ENCODE data around the gene RNF17.
"Not testable (repeated sequence)": the region's sequence is repeated elsewhere in the genome, so short reads cannot be mapped to it uniquely, and the experiment has no call there.

The RNF17 gene

DNA sequence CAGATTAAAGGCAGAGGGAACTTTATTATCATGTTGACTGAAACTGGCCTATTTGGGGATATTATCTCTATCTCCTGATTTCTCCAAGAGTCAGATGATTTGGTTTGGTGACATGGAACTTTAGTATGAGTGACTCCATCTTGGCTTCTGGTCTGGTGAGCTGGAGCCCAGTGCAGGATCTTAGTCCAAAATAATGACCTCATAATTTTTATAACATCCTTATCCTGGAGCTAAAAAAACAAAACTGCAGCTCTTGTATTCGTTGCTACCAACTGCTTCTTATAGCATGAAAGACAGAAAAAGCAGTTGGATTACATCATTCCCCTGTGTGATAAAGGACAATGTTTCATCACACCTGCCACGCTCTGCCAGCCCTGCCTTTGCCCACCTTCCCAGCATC is 39.3 kb upstream of the RNF17 start:
- TF ChIP-seq GABPA (IDR thresholded peaks at IDR 0.05; ENCODE audit: low read depth) (no peak), POLR2AphosphoS5 (IDR thresholded peaks at IDR 0.05; ENCODE audit: low read depth) (no peak), SPI1 (IDR thresholded peaks at IDR 0.05; ENCODE audit: borderline replicate concordance, low read depth) (no peak)
- TF ChIP-seq, protein P1, sequence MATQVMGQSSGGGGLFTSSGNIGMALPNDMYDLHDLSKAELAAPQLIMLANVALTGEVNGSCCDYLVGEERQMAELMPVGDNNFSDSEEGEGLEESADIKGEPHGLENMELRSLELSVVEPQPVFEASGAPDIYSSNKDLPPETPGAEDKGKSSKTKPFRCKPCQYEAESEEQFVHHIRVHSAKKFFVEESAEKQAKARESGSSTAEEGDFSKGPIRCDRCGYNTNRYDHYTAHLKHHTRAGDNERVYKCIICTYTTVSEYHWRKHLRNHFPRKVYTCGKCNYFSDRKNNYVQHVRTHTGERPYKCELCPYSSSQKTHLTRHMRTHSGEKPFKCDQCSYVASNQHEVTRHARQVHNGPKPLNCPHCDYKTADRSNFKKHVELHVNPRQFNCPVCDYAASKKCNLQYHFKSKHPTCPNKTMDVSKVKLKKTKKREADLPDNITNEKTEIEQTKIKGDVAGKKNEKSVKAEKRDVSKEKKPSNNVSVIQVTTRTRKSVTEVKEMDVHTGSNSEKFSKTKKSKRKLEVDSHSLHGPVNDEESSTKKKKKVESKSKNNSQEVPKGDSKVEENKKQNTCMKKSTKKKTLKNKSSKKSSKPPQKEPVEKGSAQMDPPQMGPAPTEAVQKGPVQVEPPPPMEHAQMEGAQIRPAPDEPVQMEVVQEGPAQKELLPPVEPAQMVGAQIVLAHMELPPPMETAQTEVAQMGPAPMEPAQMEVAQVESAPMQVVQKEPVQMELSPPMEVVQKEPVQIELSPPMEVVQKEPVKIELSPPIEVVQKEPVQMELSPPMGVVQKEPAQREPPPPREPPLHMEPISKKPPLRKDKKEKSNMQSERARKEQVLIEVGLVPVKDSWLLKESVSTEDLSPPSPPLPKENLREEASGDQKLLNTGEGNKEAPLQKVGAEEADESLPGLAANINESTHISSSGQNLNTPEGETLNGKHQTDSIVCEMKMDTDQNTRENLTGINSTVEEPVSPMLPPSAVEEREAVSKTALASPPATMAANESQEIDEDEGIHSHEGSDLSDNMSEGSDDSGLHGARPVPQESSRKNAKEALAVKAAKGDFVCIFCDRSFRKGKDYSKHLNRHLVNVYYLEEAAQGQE (IDR thresholded peaks at IDR 0.05; ENCODE audit: insufficient replicate concordance, low read depth) = no peak
- TF ChIP-seq, protein P2, sequence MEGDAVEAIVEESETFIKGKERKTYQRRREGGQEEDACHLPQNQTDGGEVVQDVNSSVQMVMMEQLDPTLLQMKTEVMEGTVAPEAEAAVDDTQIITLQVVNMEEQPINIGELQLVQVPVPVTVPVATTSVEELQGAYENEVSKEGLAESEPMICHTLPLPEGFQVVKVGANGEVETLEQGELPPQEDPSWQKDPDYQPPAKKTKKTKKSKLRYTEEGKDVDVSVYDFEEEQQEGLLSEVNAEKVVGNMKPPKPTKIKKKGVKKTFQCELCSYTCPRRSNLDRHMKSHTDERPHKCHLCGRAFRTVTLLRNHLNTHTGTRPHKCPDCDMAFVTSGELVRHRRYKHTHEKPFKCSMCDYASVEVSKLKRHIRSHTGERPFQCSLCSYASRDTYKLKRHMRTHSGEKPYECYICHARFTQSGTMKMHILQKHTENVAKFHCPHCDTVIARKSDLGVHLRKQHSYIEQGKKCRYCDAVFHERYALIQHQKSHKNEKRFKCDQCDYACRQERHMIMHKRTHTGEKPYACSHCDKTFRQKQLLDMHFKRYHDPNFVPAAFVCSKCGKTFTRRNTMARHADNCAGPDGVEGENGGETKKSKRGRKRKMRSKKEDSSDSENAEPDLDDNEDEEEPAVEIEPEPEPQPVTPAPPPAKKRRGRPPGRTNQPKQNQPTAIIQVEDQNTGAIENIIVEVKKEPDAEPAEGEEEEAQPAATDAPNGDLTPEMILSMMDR (IDR thresholded peaks at IDR 0.05; ENCODE audit: insufficient read depth, low read length) = no peak
- peak in 1 of 2 experiments; percentile 61 for DNase-seq (ENCODE audit: low read depth in 1 of 2, low spot score in 1 of 2)
- Histone ChIP-seq H3K4me3 (replicated peaks; ENCODE audit: insufficient read depth, low read length) (no peak overlapping the region), H3K27me3 (ENCODE audit: insufficient read depth, poor library complexity, severe bottlenecking) (no peaks in the 10 kb centered on the region), H3K27ac (replicated peaks) (no peak overlapping the region; the same call in 1 of the 2 replicates)

DNA sequence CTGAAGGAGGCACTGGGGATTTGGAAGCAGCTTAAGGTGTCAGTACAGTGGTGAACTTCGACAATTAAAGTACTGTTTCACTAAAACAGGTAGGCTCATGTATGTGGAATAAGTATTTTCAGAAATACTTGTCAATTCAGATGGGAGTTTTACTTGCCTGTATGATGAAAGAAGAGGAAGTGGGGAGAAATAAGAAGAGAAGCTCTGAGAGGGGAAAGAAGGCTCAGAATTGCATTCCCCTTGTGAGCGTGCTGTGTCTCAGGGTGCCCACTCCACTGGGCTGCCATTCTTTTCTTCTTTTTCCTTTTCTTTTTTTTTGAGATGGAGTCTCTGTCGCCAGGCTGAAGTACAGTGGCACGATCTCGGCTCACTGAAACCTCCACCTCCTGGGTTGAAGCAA is 38.6 kb upstream of the RNF17 start:
- H3K27me3 ChIP-seq (ENCODE audit: insufficient read depth, poor library complexity, severe bottlenecking) = no peaks in the 10 kb centered on the region
- no peak for DNase-seq (ENCODE audit: low read depth in 1 of 2, low spot score in 1 of 2)
- H3K27ac ChIP-seq (replicated peaks) = peak overlapping the region; percentile 49
- TF ChIP-seq SPI1 (IDR thresholded peaks at IDR 0.05; ENCODE audit: borderline replicate concordance, low read depth) = peak; percentile 84
- TF ChIP-seq POLR2AphosphoS5 (IDR thresholded peaks at IDR 0.05; ENCODE audit: low read depth) = no peak
- TF ChIP-seq GABPA (IDR thresholded peaks at IDR 0.05; ENCODE audit: low read depth) = no peak
- no peak overlapping the region for H3K4me3 ChIP-seq (replicated peaks; ENCODE audit: insufficient read depth, low read length)

DNA sequence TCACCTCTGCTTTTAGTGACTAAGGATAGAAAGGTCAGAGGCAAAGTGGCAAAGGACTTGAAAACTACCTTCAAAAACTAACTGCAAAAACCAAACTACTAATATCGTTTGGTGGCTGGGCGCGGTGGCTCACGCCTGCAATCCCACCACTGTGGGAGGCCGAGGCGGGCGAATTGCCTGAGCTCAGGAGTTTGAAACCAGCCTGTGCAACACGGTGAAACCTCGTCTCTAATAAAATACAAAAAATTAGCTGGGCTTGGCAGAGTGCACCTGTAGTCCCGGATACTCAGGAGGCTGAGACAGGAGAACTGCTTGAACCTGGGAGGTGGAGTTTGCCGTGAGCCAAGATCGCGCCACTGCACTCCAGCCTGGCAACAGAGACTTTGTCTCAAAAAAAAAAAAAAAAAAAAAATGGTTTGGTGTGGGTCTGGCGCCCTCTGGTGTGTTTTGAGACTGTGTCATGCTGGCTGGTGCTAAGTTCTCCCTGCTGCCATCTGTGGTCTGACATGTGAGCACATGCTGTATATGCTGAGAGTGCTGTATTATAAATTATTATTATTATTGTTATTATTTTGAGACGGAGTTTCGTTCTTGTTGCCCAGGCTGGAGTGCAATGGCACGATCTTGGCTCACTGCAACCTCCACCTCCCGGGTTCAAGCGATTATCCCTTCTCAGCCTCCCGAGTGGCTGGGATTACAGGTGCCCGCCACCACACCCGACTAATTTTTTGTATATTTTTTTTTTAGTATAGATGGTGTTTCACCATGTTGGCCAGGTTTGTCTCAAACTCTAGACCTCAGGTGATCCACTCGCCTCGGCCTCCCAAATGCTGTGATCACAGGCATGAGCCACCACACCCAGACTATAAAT is 36.0 kb upstream of the RNF17 start:
- Histone ChIP-seq H3K27me3 (ENCODE audit: insufficient read depth, poor library complexity, severe bottlenecking) (no peaks in the 10 kb centered on the region), H3K27ac (replicated peaks) (no peak overlapping the region), H3K4me3 (replicated peaks; ENCODE audit: insufficient read depth, low read length) (no peak overlapping the region)
- DNase-seq (ENCODE audit: low read depth in 1 of 2, low spot score in 1 of 2) = peak; percentile 60 to 82
- TF ChIP-seq, protein P1 (IDR thresholded peaks at IDR 0.05; ENCODE audit: insufficient replicate concordance, low read depth) = no peak
- no peak for TF ChIP-seq POLR2AphosphoS5 (IDR thresholded peaks at IDR 0.05; ENCODE audit: low read depth)
- TF ChIP-seq GABPA (IDR thresholded peaks at IDR 0.05; ENCODE audit: low read depth) = no peak
- TF ChIP-seq, protein P2 (IDR thresholded peaks at IDR 0.05; ENCODE audit: insufficient read depth, low read length) = peak; percentile 52

GRCh38 chr13:24730873-24731567 is 32.9 kb upstream of the RNF17 start:
- not testable (repeated sequence) for H3K4me3 ChIP-seq (replicated peaks; ENCODE audit: insufficient read depth, low read length); H3K27ac ChIP-seq (replicated peaks)
- peak; percentile 38; the same call in 1 of the 2 replicates for TF ChIP-seq SPI1 (IDR thresholded peaks at IDR 0.05; ENCODE audit: borderline replicate concordance, low read depth)

More at GRCh38 chr13:24730873-24731567, 32.9 kb upstream of the RNF17 start:
- not testable (repeated sequence) for DNase-seq (ENCODE audit: low read depth in 1 of 2, low spot score in 1 of 2); H3K27me3 ChIP-seq (ENCODE audit: insufficient read depth, poor library complexity, severe bottlenecking)

All from HL-60 (cell line).